Right renal cortex interstitium (tissue), 3 donors: ENCODE results near the gene ZNF491. TPM values are rescaled to one million over a fixed set of nuclear protein-coding genes. Genes with fewer than 3 reads are reported as not detected.
"Not testable (repeated sequence)": the region's sequence is repeated elsewhere in the genome, so short reads cannot be mapped to it uniquely, and the experiment has no call there.

Experiments used
- DNase-seq, 3 donors: peaks; one replicate each; pipeline ENCODE4 v3.0.0-alpha.2; 2013; ENCODE audit warnings: low read depth in 3 of 3, low spot score in 2 of 3
- polyA plus RNA-seq, 3 donors: library from polyadenylated mRNA; unstranded; fragments of 120-200 nt; gene quantifications; one replicate each; pipeline ENCODE4 v1.2.1, GENCODE V29; 2013; ENCODE audit not compliant: insufficient read length in 3 of 3

ZNF491 gene
- polyA plus RNA-seq, result 1 to 10 TPM; 3.9 to 4.2 (median 4.0) TPM

DNA sequence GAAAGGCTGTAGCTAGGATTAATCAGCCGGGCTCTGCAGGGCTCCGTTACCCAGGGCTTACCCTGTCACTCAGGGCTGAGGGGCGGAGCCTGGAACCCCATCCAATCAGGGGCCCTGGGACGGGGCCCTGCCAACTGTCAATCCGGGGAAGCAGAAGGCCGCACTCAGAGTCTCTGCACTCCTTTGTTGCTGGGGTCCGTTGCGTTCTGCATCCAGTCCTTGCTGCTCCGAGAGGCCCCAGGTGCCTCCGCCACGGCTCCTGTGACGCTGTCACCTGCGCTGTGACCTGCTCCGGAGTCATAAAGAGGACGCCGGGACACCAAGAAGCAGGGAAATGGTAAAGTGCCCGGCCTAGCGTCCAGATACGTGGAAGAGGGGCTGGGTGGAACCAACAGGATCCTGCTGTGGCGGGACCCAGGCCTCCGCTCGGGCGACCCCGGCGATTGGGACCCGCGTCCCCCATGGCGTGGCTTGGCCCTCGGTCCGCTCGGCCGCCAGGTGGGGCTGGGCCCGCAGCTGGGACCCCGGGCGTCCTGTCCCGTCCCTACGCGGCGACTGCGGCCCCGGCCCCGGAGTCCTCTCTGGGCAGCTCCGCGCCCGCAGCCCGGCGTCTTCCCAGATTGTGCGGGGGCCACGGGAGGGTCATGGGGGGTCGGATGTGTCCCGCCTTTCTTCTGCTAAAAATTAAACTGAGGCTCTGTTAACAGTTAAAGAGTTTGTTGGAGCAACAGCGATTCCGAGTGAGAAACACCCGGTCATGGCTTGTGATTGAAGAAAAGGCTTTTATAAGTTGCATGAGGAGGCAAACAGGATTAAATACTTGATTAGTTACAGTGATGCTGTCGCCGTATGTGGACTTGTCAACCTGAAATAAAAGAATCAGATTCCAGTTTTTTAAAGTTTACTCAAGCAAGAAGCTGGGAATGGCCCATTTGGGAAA, at the start of gene ZNF491:
TSS of gene ZNF491 (plus strand) at position 133 of the 940 bp plus-strand sequence. CDS start 7,431 bp downstream, outside the sequence.
- DNase-seq, result peak; percentile 71 to 86 (median 82)

DNA sequence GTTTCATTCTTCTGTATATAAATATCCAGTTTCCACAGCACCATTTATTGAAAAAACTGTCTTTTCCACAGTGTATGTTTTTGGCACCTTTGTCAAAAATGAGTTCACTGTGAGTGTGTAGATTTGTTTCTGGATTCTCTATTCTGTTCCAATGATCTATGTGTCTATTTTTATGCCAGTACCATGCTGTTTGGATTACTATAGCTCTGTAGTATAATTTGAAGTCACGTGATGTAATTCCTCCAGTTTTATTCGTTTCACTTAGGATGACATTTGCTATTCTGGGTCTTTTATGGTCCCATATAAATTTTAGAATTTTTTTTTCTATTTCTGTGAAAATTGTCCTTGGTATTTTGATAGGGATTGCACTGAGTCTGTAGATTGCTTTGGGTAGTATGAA, 48.6 kb upstream of the ZNF491 start:
- no peak for DNase-seq

DNA sequence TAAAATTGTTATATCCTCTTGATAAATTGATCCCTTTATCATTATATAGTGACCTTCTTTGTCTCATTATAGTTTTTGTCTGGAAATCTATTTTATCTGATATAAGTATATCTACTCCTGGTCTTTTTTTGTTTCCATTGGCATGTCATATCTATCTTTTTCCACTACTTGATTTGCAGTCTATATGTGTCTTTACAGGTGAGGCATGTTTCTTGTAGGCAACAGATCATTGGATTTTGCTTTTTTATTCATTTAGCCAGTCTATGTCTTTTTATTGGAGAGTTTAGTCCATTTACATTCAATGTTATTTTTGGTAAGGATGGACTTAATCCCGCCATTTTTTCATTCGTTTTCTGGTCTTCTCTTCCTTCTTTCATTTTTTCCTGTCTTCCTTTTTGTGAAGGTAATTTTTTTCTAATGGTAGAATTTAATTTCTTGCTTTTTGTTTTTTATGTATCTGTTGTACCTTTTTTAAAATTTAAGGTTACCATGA, 46.0 kb upstream of the ZNF491 start:
- no peak for DNase-seq

DNA sequence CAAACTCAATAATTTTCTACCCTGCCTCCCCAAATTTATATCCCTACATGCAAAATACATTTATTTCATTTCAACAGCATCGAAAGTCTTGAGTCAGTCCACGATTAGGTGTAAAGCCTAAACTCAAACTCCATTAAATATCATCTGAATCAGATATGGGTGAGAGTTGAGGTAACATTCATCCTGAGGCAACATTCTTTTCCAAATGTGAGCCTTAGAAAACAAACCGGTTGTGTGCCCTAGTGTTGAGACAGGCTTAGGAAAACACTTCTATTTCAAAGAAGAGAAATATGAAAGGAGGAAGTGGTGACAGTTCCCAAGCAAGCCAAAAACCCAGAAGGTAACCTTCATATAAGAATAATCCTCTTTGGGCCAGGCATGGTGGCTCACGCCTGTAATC, 43.7 kb upstream of the ZNF491 start:
- DNase-seq, result no peak

DNA sequence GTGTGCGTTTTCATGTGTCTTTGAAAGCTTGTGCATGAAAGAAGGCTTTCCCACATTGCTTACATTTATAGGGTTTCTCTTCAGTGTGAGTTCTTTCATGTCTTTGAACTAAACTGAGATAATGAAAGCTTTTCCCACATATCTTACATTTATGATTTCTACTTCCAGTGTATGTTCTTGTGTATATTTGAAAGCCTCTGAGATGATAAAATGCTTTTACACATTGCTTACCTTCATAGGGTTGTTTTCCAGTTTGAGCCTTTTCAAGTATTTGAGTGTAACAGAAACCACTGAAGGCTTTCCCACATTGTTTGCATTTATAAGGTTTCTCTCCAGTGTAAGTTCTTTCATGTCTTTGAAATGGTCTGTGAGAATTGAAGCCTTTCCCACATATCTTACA, 41.4 kb upstream of the ZNF491 start:
- DNase-seq, result no peak

DNA sequence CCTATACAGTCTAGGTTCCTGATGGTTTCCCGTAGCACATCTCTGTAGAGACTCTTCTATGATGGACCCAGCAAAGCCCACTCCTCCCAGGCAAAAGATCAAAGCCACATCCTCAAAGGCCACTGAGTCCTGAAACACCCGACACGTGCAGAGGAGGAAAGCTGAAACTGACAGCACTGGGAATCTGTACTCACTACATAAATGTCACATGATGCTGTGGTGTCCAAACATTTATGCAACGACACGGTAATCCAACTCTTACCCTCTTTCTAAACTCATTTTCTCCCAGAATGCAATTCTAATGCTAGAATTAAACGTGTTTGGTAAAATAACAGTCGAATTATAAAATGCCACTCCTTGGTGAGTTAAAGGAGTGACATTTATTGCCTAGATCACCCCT, 38.5 kb upstream of the ZNF491 start:
- no peak for DNase-seq

DNA sequence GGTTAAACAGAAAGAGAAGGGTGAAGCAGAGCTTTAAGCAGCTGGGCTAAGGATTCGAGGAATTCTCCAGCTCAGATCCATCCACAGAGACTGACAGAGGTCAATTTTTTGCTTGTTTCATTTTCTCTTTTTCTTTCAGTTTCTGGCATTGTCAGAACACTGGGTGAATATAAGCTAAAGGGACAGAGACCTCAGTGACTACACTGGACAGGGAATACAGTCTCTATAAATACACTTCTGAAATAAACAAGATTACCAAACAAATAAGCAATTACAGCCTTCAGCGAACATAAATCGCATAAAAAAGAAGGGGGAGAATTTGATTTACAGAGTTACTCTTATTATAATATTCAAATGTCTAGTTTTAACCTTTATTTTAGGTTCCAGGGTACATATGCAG, 35.2 kb upstream of the ZNF491 start:
- no peak for DNase-seq

DNA sequence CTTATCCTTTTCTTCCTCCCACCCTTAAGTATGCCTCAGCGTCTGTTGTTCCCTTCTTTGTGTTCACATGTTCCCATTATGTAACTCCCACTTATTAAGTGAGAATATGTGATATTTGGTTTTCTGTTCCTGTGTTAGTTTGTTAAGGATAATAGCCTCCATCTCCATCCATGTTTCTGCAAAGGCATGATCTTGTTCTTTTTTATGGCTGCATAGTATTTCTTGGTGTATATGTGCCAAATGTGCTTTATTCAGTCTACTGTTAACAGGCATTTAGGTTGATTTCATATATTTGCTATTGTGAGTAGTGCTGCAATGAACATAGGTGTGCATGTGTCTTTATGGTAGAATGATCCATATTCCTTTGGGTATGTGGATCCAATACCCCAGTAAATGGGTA, 34.7 kb upstream of the ZNF491 start:
- no peak for DNase-seq

DNA sequence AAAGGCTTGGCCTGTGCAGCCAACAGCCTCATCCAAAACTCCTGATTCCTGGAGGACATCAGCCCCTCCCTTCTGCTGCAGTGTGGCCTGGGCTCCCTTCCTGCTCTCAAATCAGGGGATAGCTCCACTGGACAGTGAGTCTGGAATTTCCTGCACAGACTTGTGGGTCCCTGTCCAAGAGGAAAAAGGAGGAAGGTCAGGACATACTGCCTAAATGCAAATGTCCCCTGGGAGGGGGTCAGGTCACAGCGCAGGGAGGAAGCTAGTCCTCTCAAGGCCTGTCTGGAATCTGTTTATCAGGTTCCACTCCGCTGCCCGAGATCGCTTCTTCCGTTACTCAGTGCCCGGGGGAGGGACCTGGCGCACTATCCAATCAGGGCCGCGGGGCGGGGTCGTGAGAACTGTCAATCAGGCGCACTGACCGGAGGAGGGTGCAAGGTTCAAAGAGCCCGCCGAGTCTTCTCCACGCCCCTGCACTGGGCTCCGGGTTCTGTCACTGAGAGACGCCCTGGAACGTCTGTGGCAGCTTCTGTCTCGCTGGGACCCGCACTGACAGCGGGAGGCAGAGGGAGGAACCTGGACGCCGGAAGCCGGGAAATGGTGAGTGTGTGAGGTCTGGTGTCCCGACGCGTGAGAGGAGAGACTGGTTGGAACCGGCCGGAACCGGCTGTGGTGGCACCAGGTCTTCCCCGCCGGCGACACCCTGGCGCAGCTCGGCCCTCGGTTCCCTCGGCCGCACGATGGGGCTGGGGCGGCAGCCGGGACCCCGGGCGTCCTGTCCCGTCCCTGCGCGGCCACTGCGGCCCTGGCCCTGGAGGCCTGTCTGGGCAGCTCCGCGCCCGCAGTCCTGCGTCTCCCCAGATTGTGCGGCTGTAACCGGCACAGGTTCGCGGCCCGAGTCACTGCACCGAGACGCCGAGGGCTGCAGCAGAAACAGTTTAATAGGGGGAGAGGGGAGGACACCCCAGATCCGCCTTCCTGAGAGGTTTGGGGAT, 31.4 kb upstream of the ZNF491 start, which contains the start of gene ZNF441:
TSS of gene ZNF441 (plus strand) at position 404 of the 995 bp plus-strand sequence. CDS start at position 598, 194 bp downstream.
- DNase-seq, result peak; percentile 88 to 93 (median 90)

DNA sequence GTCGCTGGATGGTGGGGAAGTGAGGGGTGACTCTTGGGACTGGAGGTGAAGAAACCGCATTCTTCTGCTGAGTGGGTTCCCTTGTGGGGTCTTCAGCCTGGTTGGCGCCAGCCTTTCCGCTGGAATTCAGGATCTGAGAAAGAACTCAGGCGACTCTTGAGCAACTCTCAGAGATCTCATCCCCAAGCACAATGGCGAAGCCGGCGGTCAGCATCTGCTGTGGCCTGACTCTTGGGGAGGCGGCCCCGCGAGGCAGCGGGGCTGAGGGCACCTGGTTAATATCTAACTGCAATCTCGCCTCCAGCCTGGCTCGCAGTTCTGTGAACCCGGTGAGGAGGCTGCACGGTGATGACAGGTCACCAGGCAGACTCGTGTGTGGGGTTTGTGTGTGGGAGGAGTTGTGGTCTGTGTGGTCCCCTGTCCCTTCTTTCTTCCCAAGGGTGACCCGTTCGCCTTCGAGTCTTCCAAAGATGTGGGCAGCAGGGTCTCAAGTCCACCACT, 30.6 kb upstream of the ZNF491 start:
- DNase-seq, result peak; percentile 16 to 29 (median 17)

DNA sequence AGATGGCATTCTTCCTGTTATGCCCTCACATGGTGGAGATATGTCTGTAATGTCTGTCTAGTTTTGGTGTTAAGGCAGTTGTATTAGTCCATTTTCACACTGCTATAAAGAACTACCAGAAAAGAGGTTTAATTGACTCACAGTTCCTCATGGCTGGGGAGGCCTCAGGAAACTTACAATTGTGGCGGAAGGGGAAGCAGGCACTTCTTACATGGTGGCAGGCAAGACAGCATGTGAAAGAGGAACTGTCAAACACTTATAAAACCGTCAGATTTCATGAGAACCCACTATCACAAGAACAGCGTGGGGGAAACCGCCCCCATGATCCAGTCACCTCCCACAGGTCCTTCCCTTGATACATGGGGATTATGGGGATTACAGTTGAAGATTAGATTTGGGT, 28.3 kb upstream of the ZNF491 start:
- DNase-seq, result no peak

DNA sequence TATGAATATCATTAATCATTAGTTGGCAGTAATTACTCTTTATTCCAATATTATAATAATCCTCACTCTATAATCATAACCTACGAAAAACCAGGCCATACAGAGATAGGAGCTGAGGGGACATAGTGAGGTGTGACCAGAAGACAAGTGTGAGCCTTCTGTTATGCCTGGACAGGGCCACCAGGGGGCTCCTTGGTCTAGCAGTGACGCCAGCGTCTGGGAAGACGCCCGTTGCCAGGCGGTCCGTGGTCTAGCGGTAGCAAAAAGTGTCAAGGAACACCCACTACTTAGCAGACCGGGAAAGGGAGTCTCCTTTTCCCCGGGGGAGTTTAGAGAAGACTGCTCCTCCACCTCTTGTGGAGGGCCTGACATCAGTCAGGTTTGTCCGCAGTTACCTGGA, 26.8 kb upstream of the ZNF491 start:
- not testable (repeated sequence) for DNase-seq

DNA sequence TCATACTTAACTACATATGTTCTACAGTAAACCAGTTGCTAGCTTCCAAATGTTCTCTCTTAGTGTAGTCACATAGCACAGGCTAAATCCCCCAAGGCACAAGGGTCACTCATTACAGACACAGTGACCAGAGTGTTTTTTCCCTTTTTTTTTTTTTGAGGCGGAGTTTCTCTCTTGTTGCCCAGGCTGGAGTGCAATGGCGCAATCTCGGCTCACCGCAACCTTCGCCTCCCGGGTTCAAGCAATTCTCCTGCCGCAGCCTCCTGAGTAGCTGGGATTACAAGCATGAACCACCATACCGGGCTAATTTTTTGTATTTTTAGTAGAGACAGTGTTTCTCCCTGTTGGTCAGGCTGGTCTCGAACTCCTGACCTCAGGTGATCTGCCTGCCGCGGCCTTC, 21.7 kb upstream of the ZNF491 start:
- not testable (repeated sequence) for DNase-seq

DNA sequence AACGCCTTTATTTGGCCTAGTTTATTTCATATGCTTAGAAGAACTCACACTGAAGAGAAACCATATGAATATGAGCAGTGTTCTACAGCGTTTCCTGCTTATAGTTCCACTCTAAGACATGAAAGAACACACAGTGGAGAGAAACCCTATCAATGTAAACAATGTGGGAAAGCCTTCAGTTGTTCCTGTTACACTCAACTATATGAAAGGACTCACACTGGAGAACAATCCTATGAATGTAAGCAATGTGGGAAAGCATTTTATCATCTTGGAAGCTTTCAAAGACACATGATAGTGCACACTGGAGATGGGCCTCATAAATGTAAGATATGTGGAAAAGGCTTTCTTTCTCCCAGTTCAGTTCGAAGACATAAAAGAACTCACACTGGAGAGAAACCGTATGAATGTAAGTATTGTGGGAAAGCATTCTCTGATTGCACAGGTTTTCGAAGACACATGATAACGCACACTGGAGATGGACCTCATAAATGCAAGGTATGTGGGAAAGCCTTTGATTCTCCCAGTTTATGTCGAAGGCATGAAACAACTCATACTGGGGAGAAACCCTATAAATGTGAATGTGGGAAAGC, 17.8 kb upstream of the ZNF491 start:
- DNase-seq, result no peak

DNA sequence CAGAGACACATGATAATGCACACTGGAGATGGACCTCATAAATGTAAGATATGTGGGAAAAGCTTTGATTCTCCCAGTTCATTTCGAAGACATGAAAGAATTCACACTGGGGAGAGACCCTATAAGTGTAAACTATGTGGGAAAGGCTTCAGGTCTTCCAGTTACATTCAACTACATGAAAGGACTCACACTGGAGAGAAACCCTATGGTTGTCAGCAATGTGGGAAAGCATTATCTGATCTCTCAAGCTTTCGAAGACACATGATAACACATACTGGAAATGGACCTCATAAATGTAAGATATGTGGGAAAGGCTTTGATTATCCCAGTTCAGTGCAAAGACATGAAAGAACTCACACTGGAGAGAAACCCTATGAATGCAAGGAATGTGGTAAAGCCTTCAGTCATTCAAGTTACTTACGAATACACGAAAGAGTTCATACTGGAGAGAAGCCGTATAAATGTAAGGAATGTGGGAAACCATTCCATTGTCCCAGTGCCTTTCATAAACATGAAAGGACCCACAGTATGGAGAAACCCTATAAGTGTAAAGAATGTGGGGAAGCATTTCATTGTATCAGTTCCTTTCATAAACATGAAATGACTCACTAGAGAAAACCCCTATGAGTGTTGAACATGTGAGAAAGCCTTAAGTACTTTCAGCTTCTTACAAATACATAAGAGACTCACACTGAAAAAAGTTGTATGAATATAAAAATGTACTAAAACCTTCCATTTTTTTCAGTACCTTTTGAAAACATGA, 16.8 kb upstream of the ZNF491 start:
- no peak for DNase-seq

DNA sequence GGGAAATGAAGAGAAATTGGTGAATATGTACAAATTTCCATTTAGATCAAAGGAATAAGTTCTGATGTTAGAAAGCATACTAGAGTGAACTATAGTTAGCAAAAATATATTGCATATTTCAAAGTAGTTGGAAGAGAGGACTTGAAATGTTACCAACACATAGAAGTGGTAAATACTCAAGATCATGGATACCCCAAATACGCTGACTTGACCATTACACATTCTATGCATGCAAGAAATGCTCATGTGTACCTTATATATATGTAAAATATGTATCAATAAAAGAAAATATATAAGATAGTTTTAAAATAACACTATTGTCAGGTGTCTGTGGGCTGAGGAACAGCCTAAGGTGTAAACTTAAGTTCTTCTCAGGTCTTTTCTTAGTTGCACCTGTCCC, 14.6 kb upstream of the ZNF491 start:
- no peak for DNase-seq

DNA sequence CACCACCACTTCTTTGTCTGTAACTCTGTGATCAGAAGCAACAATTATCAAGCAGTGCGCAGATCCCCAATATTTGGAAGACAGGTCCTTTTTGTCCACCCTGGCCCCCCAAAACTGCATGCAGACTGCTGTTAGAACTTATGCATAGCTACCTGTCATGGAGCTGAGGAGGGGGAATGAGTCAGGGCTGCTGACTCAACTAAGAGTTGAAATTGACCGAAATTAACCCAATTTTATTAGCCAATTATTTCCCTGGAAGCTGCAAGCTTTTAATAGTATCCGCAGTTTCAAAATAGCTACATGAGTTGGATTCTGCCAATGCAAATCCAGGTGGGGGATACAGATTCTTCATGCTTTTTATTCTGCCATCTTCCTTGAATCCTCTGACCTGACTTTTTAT, 14.0 kb upstream of the ZNF491 start:
- DNase-seq, result no peak

DNA sequence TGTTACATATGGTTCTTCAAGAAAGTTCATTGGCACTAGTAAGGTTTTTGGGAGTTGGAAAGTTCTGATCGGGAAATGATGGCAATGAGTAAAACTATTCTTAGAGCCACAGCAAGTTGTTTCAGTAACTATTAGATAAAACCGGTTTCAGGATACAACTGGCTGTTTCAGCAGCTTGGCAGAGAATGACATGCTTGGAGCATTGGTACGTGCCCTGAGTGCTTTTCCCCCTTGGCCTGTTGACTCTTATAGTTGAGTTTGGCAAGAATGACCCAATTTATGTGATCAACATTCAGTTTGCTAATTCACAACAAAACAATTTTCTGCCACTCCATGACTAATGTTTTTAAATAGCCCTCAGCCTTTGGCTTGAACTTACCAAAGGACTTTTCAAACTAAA, 10.8 kb upstream of the ZNF491 start:
- no peak for DNase-seq

DNA sequence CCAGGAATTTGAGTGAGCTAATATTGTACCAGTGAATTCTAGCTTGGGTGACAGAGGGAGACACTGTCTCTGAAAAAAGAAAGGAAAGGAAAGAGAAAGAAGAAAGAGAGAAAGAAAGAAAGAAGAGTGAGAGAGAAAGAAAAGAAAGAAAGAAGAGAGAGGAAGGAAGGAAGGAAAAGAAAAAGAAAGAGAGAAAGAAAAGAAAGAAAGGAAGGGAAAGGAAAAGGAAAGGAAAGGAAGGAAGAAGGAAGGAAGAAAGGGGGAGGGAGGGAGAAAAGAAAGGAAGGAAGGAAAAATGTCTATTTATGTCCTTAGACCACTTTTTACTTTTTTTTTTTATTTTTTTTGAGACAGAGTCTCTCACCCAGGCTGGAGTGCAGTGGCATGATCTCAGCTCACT, 5.4 kb upstream of the ZNF491 start:
- DNase-seq, result no peak

DNA sequence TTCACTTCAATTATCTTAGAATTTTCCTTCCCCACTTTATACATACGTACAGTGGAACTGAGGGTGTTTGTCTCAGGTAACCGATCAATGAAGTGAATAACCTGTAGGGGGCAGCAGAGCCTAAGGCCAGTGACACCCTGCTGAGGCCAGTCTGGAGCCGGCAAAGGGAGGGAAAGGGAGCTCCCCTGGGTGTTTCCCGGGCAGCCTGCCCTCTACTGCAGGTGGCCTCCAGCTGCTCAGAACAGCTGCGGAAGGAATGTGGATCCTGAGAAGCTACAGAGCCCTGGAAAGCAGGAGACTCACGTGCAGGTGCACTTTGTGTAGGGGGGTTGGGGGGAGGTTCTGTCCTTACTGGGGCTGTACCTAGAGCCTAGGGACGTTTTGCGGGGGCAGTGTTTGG, 832 bp upstream of the ZNF491 start:
- DNase-seq, result peak in 2 of 3 donors; percentile 78 to 83
